Chondrocyte (in vitro differentiated cells): Measurements from ENCODE around the gene SLC22A23. TPM values are rescaled to one million over a fixed set of nuclear protein-coding genes. Genes with fewer than 3 reads are reported as not detected.
A peak's percentile ranks its signal among the peaks of the same experiment; 100 is the strongest.

Experiments used
- DNase-seq: peaks from one replicate; pipeline ENCODE4 v3.0.0; 2021; ENCODE audit warnings: mixed read lengths, low spot score
- H3K27ac Mint-ChIP-seq: one replicate; pipeline ENCODE4 v1.8.0; 2021; ENCODE audit warnings: mild to moderate bottlenecking, moderate library complexity, mixed read lengths; ENCODE audit not compliant: unreplicated experiment
- H3K27me3 Mint-ChIP-seq: 2 replicates; pipeline ENCODE4 v1.8.0; 2021; ENCODE audit warnings: low read depth, mixed read lengths
- H3K36me3 Mint-ChIP-seq: 2 replicates; pipeline ENCODE4 v1.8.0; 2021; ENCODE audit warnings: low read depth, mixed read lengths
- H3K4me1 Mint-ChIP-seq: 2 replicates; pipeline ENCODE4 v1.8.0; 2021; ENCODE audit warnings: low read depth, mild to moderate bottlenecking, mixed read lengths
- H3K4me3 Mint-ChIP-seq: one replicate; pipeline ENCODE4 v1.8.0; 2021; ENCODE audit warnings: mild to moderate bottlenecking, moderate library complexity, mixed read lengths; ENCODE audit not compliant: unreplicated experiment
- H3K9me3 Mint-ChIP-seq: 2 replicates; pipeline ENCODE4 v1.8.0; 2021; ENCODE audit warnings: low read depth, mixed read lengths
- CTCF ChIP-seq: fragments of 200-600 bp; sonication (generic); IDR thresholded peaks from 2 replicates; pipeline ENCODE4 v1.5.0; 2021; ENCODE audit warnings: antibody characterized with exemption, mild to moderate bottlenecking, moderate library complexity
- total RNA-seq: library from RNA; stranded (reverse); gene quantifications from 3 replicates; pipeline ENCODE4 v1.2.1, GENCODE V29; 2021

The SLC22A23 gene
- total RNA-seq, 1 donor from 2014 or later: 36.4 TPM

GRCh38 chr6:3356824-3357420, 99.9 kb downstream of the SLC22A23 start:
- Mint-ChIP-seq H3K27me3 (no peaks in the 10 kb centered on the region), H3K36me3 (peaks cover 3% of the 10 kb centered on the region), H3K4me3 (no peak overlapping the region), H3K27ac (peak overlapping the region; percentile 75), H3K4me1 (peaks cover 26% of the 10 kb centered on the region), H3K9me3 (no peaks in the 10 kb centered on the region)
- no peak for DNase-seq
- no peak for TF ChIP-seq CTCF

- H3K27ac Mint-ChIP-seq: peak overlapping the region; percentile 75
- peak overlapping the region; percentile 68 for H3K4me3 Mint-ChIP-seq
- TF ChIP-seq CTCF: no peak
- peaks cover 3% of the 10 kb centered on the region for H3K36me3 Mint-ChIP-seq
- H3K9me3 Mint-ChIP-seq: no peaks in the 10 kb centered on the region
- H3K4me1 Mint-ChIP-seq: peaks cover 29% of the 10 kb centered on the region
- DNase-seq: no peak
- H3K27me3 Mint-ChIP-seq: no peaks in the 10 kb centered on the region
Measured at GRCh38 chr6:3356056-3356823, 100.6 kb downstream of the SLC22A23 start.

GRCh38 chr6:3355358-3356055, 101.3 kb downstream of the SLC22A23 start:
- Mint-ChIP-seq H3K4me1 (peaks cover 36% of the 10 kb centered on the region), H3K4me3 (peak overlapping the region; percentile 68), H3K9me3 (no peaks in the 10 kb centered on the region), H3K27me3 (no peaks in the 10 kb centered on the region), H3K36me3 (peaks cover 2% of the 10 kb centered on the region), H3K27ac (peak overlapping the region; percentile 90)
- DNase-seq: no peak
- no peak for TF ChIP-seq CTCF

GRCh38 chr6:3355011-3355357, 101.9 kb downstream of the SLC22A23 start:
- TF ChIP-seq CTCF: no peak
- no peaks in the 10 kb centered on the region for H3K9me3 Mint-ChIP-seq
- H3K4me3 Mint-ChIP-seq: no peak overlapping the region
- no peaks in the 10 kb centered on the region for H3K27me3 Mint-ChIP-seq
- peaks cover 41% of the 10 kb centered on the region for H3K4me1 Mint-ChIP-seq
- no peak for DNase-seq
- H3K27ac Mint-ChIP-seq: no peak overlapping the region
- H3K36me3 Mint-ChIP-seq: peaks cover 2% of the 10 kb centered on the region

GRCh38 chr6:3353939-3354338, 102.9 kb downstream of the SLC22A23 start:
- Mint-ChIP-seq H3K9me3 (no peaks in the 10 kb centered on the region), H3K27me3 (no peaks in the 10 kb centered on the region), H3K36me3 (no peaks in the 10 kb centered on the region), H3K4me1 (peaks cover 45% of the 10 kb centered on the region), H3K27ac (no peak overlapping the region), H3K4me3 (no peak overlapping the region)
- TF ChIP-seq CTCF: no peak
- DNase-seq: no peak
